ENCODE data around the gene RUNX1. TPM values are rescaled to one million over a fixed set of nuclear protein-coding genes. Genes with fewer than 3 reads are reported as not detected.

The RUNX1 gene
- total and polyA plus RNA-seq, 10 of the 15 experiments (the other 5 are each of a cell fraction or from before 2014, with no cell fraction given): 0.90 to 15.2 (median 4.1) TPM

GRCh38 chr21:35037384-35037765, 11.7 kb downstream of the RUNX1 start (continued):
- TF ChIP-seq CREM (IDR thresholded peaks at IDR 0.05; ENCODE audit: low read depth): no peak

- no peak for TF ChIP-seq POLR2A (IDR thresholded peaks at IDR 0.05; ENCODE audit: low read depth, low read length)
- no peak for TF ChIP-seq MAX (IDR thresholded peaks at IDR 0.05; ENCODE audit: low read depth, low read length)
- no peak for TF ChIP-seq MXI1 (IDR thresholded peaks at IDR 0.05; ENCODE audit: low read depth, low read length)
- TF ChIP-seq RELA (IDR thresholded peaks at IDR 0.05; ENCODE audit: borderline replicate concordance, partially characterized antibody): no peak
- TF ChIP-seq ZNF592 (IDR thresholded peaks at IDR 0.05): no peak
- TF ChIP-seq PAX8 (IDR thresholded peaks at IDR 0.05): no peak
- TF ChIP-seq NFYA (IDR thresholded peaks at IDR 0.05; ENCODE audit: borderline replicate concordance, low read depth, low read length): no peak
- no peak for TF ChIP-seq RCOR1 (conservative IDR thresholded peaks at IDR 0.05; ENCODE audit: low read depth, low read length)
- TF ChIP-seq TCF3 (IDR thresholded peaks at IDR 0.05; ENCODE audit: borderline replicate concordance, insufficient read depth, low read depth, low read length): no peak
- TF ChIP-seq SPI1 (IDR thresholded peaks at IDR 0.05; ENCODE audit: borderline replicate concordance, insufficient read depth, low read depth, low read length): no peak
- no peak for TF ChIP-seq NR2C1 (IDR thresholded peaks at IDR 0.05)
- no peak for TF ChIP-seq ZBTB4 (CRISPR knock-in tag; IDR thresholded peaks at IDR 0.05)
- TF ChIP-seq WRNIP1 (IDR thresholded peaks at IDR 0.05; ENCODE audit: borderline replicate concordance, low read depth, low read length): no peak
- TF ChIP-seq ATF7 (IDR thresholded peaks at IDR 0.05; ENCODE audit: low read depth): no peak
- FAIRE-seq: no peak
- POLR2A ChIA-PET: no interaction called here
Observed at GRCh38 chr21:35036465-35037383, 12.4 kb downstream of the RUNX1 start.

More at GRCh38 chr21:35036465-35037383, 12.4 kb downstream of the RUNX1 start:
- in situ Hi-C loops (cut with MboI): no loop called here
- no peak overlapping the region for H2AFZ ChIP-seq (ENCODE audit: control insufficient read depth, low read depth, low read length)
- peaks cover 19% of the 10 kb centered on the region for H3K4me1 ChIP-seq (ENCODE audit: control insufficient read depth, insufficient read depth, low read length)
- H3K79me2 ChIP-seq (ENCODE audit: control insufficient read depth, insufficient read depth, low read length): no peaks in the 10 kb centered on the region
- DNase-seq (ENCODE audit: low read depth, low spot score): no peak
- WGBS (ENCODE audit: insufficient coverage, insufficient replicate concordance, low lambda C conversion rate, missing lambda C conversion rate): 57% methylated on average over 11 of the region's 11 CpGs
- BruUV-seq (replicated peaks): no TSS peak
- H3K9ac ChIP-seq (ENCODE audit: control insufficient read depth, insufficient read depth, low read length): no peak overlapping the region
- intact Hi-C loops (cut with micrococcal nuclease; ENCODE audit: unreplicated experiment): no loop called here
- no peaks in the 10 kb centered on the region for H4K20me1 ChIP-seq (ENCODE audit: control insufficient read depth, insufficient read depth)
- SMC1A ChIA-PET (ENCODE audit: uncharacterized antibody, unreplicated experiment): no interaction called here
- RAD21 ChIA-PET (ENCODE audit: unreplicated experiment): no interaction called here
- H3K9me3 ChIP-seq (replicated peaks; ENCODE audit: control insufficient read depth, insufficient read depth, low read length): no peaks in the 10 kb centered on the region; the same call in 2 of the 3 replicates
- ATAC-seq: no peak
- no peak overlapping the region for H3K4me3 ChIP-seq
- CTCF ChIA-PET: interaction anchor here (0.6 kb wide), 1 partner anchor 51 kb away, joined by 4 read pairs; no protein-coding TSS in a partner anchor
- H3K4me2 ChIP-seq (ENCODE audit: control insufficient read depth, insufficient read depth): no peak overlapping the region
- H3K27me3 ChIP-seq (replicated peaks in 1 of 2; ENCODE audit: control insufficient read depth in 2 of 2, insufficient read depth in 2 of 2, low read length in 1 of 2): peaks cover 0 to 4% of the 10 kb centered on the region in 2 experiments; a peak in 2 of 4 replicates
- no peaks in the 10 kb centered on the region for H3K36me3 ChIP-seq (ENCODE audit: control insufficient read depth in 2 of 2, insufficient read depth in 2 of 2, low read length in 1 of 2)
- H3K27ac ChIP-seq (ENCODE audit: control insufficient read depth, insufficient read depth): no peak overlapping the region

Data from GM12878 (cell line).